ENCODE measurements around the gene PBOV1.

The PBOV1 gene

GRCh38 chr6:138187156-138187555 is 31.1 kb downstream of the PBOV1 start:
- H3K4me3 ChIP-seq (ENCODE audit: low read length) = no peak overlapping the region
- TF ChIP-seq CTCF (IDR thresholded peaks at IDR 0.05; ENCODE audit: insufficient read depth, low read depth, low read length, missing control alignments) = no peak
- no peak for DNase-seq (ENCODE audit: low read depth)

GRCh38 chr6:138184230-138184629 is 34.1 kb downstream of the PBOV1 start:
- no peak for DNase-seq (ENCODE audit: low read depth)
- TF ChIP-seq CTCF (IDR thresholded peaks at IDR 0.05; ENCODE audit: insufficient read depth, low read depth, low read length, missing control alignments) = no peak
- no peak overlapping the region for H3K4me3 ChIP-seq (ENCODE audit: low read length)

- H3K4me3 ChIP-seq (ENCODE audit: low read length) = no peak overlapping the region
- TF ChIP-seq CTCF (IDR thresholded peaks at IDR 0.05; ENCODE audit: insufficient read depth, low read depth, low read length, missing control alignments) = no peak
- DNase-seq (ENCODE audit: low read depth) = no peak
Observed at GRCh38 chr6:138183790-138184134, 34.5 kb downstream of the PBOV1 start.

- no peak for DNase-seq (ENCODE audit: low read depth)
- H3K4me3 ChIP-seq (ENCODE audit: low read length) = no peak overlapping the region
- no peak for TF ChIP-seq CTCF (IDR thresholded peaks at IDR 0.05; ENCODE audit: insufficient read depth, low read depth, low read length, missing control alignments)
Observed at GRCh38 chr6:138182939-138183789, 35.1 kb downstream of the PBOV1 start.

- TF ChIP-seq CTCF (IDR thresholded peaks at IDR 0.05; ENCODE audit: insufficient read depth, low read depth, low read length, missing control alignments) = no peak
- no peak for DNase-seq (ENCODE audit: low read depth)
- H3K4me3 ChIP-seq (ENCODE audit: low read length) = no peak overlapping the region
Observed at GRCh38 chr6:138176652-138177232, 41.5 kb downstream of the PBOV1 start.

- no peak overlapping the region for H3K4me3 ChIP-seq (ENCODE audit: low read length)
- TF ChIP-seq CTCF (IDR thresholded peaks at IDR 0.05; ENCODE audit: insufficient read depth, low read depth, low read length, missing control alignments) = no peak
- DNase-seq (ENCODE audit: low read depth) = no peak
Observed at GRCh38 chr6:138175596-138175995, 42.7 kb downstream of the PBOV1 start.
